ENCODE results near the gene CACNA2D1. TPM values are rescaled to one million over a fixed set of nuclear protein-coding genes. Genes with fewer than 3 reads are reported as not detected.

The CACNA2D1 gene
- total and polyA plus RNA-seq, 9 of the 15 experiments (the other 6 are each of a cell fraction or from before 2014, with no cell fraction given), result 0.49 TPM; not detected in 8

DNA sequence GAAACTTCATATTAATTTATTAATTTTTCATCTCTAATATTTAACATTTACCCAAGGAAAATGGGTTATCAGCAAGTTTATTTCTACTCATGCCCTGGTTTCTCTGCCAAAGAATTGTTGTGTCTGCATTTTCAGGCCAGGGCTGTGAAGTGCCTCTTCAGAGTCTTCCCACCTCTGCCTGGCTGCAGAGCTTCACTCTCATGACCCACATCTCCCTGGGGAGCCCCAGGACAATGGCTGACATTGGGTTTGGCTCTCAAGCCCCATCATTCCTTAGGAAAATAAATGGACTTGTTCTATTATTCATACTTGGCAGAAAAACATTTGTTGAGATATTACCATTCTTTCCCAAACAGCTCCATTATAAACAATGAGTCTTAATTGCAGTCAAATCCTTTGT is 30.3 kb downstream of the CACNA2D1 start:
- Histone ChIP-seq H3K79me2 (ENCODE audit: control insufficient read depth, insufficient read depth, low read length) (no peaks in the 10 kb centered on the region), H3K4me3 (no peak overlapping the region), H3K27me3 (ENCODE audit: control insufficient read depth in 2 of 2, insufficient read depth in 2 of 2, low read length in 2 of 2) (no peaks in the 10 kb centered on the region), H3K36me3 (ENCODE audit: control insufficient read depth, insufficient read depth, low read length) (no peaks in the 10 kb centered on the region), H3K9ac (ENCODE audit: insufficient read depth in 1 of 2, low read depth in 2 of 2, low read length in 2 of 2) (no peak overlapping the region), H3K4me1 (replicated peaks in 1 of 2; ENCODE audit: control insufficient read depth in 2 of 2, insufficient read depth in 2 of 2, low read length in 2 of 2) (no peaks in the 10 kb centered on the region), H2AFZ (ENCODE audit: low read depth, low read length) (no peak overlapping the region), H3K9me1 (ENCODE audit: control insufficient read depth, insufficient read depth, low read length) (no peaks in the 10 kb centered on the region), H3K4me2 (ENCODE audit: insufficient read depth, low read length) (no peak overlapping the region), H3K9me3 (replicated peaks; ENCODE audit: control insufficient read depth, insufficient read depth, low read depth, low read length) (no peaks in the 10 kb centered on the region), H3K27ac (ENCODE audit: extremely low read depth, low read depth, low read length) (no peak overlapping the region), H4K20me1 (replicated peaks; ENCODE audit: control insufficient read depth, insufficient read depth, low read length) (no peaks in the 10 kb centered on the region)
- no TSS peak for BruUV-seq (replicated peaks)
- intact Hi-C loops (cut with micrococcal nuclease), result no loop called here
- no peak for DNase-seq (ENCODE audit: extremely low read depth in 1 of 4, low spot score in 3 of 4)
- ChIA-PET CTCF (ENCODE audit: low intra/inter-chr PET ratio) (no interaction called here), POLR2A (no interaction called here)
- TF ChIP-seq, protein P1, sequence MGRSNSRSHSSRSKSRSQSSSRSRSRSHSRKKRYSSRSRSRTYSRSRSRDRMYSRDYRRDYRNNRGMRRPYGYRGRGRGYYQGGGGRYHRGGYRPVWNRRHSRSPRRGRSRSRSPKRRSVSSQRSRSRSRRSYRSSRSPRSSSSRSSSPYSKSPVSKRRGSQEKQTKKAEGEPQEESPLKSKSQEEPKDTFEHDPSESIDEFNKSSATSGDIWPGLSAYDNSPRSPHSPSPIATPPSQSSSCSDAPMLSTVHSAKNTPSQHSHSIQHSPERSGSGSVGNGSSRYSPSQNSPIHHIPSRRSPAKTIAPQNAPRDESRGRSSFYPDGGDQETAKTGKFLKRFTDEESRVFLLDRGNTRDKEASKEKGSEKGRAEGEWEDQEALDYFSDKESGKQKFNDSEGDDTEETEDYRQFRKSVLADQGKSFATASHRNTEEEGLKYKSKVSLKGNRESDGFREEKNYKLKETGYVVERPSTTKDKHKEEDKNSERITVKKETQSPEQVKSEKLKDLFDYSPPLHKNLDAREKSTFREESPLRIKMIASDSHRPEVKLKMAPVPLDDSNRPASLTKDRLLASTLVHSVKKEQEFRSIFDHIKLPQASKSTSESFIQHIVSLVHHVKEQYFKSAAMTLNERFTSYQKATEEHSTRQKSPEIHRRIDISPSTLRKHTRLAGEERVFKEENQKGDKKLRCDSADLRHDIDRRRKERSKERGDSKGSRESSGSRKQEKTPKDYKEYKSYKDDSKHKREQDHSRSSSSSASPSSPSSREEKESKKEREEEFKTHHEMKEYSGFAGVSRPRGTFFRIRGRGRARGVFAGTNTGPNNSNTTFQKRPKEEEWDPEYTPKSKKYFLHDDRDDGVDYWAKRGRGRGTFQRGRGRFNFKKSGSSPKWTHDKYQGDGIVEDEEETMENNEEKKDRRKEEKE (IDR thresholded peaks at IDR 0.05; ENCODE audit: borderline replicate concordance in 1 of 2, control insufficient read depth in 1 of 2, low read depth in 2 of 2, low read length in 1 of 2), result no peak
- TF ChIP-seq TAF15 (IDR thresholded peaks at IDR 0.05; ENCODE audit: low read depth, low read length) (no peak), SIN3B (IDR thresholded peaks at IDR 0.05; ENCODE audit: low read depth) (no peak), ZKSCAN8 (CRISPR knock-in tag; IDR thresholded peaks at IDR 0.05) (no peak), ZNF384 (IDR thresholded peaks at IDR 0.05; ENCODE audit: low read depth, low read length) (no peak), SNIP1 (IDR thresholded peaks at IDR 0.05; ENCODE audit: low read depth) (no peak), PTRF (tag; IDR thresholded peaks at IDR 0.05) (no peak), RBM15 (IDR thresholded peaks at IDR 0.05; ENCODE audit: insufficient read depth, low read length) (no peak)
- TF ChIP-seq, protein P2, sequence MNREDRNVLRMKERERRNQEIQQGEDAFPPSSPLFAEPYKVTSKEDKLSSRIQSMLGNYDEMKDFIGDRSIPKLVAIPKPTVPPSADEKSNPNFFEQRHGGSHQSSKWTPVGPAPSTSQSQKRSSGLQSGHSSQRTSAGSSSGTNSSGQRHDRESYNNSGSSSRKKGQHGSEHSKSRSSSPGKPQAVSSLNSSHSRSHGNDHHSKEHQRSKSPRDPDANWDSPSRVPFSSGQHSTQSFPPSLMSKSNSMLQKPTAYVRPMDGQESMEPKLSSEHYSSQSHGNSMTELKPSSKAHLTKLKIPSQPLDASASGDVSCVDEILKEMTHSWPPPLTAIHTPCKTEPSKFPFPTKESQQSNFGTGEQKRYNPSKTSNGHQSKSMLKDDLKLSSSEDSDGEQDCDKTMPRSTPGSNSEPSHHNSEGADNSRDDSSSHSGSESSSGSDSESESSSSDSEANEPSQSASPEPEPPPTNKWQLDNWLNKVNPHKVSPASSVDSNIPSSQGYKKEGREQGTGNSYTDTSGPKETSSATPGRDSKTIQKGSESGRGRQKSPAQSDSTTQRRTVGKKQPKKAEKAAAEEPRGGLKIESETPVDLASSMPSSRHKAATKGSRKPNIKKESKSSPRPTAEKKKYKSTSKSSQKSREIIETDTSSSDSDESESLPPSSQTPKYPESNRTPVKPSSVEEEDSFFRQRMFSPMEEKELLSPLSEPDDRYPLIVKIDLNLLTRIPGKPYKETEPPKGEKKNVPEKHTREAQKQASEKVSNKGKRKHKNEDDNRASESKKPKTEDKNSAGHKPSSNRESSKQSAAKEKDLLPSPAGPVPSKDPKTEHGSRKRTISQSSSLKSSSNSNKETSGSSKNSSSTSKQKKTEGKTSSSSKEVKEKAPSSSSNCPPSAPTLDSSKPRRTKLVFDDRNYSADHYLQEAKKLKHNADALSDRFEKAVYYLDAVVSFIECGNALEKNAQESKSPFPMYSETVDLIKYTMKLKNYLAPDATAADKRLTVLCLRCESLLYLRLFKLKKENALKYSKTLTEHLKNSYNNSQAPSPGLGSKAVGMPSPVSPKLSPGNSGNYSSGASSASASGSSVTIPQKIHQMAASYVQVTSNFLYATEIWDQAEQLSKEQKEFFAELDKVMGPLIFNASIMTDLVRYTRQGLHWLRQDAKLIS (CRISPR knock-in tag; IDR thresholded peaks at IDR 0.05), result no peak
- FAIRE-seq, result no peak
- in situ Hi-C loops (cut with MboI), result no loop called here
- ATAC-seq, result no peak

Data from K562 (cell line).